ENCODE data around the gene KIF16B. TPM values are rescaled to one million over a fixed set of nuclear protein-coding genes. Genes with fewer than 3 reads are reported as not detected.

Gene KIF16B
- total and polyA plus RNA-seq, 2 of the 13 experiments (the other 11 are each of a cell fraction or from before 2014, with no cell fraction given) = 6.9 to 18.0 TPM

DNA sequence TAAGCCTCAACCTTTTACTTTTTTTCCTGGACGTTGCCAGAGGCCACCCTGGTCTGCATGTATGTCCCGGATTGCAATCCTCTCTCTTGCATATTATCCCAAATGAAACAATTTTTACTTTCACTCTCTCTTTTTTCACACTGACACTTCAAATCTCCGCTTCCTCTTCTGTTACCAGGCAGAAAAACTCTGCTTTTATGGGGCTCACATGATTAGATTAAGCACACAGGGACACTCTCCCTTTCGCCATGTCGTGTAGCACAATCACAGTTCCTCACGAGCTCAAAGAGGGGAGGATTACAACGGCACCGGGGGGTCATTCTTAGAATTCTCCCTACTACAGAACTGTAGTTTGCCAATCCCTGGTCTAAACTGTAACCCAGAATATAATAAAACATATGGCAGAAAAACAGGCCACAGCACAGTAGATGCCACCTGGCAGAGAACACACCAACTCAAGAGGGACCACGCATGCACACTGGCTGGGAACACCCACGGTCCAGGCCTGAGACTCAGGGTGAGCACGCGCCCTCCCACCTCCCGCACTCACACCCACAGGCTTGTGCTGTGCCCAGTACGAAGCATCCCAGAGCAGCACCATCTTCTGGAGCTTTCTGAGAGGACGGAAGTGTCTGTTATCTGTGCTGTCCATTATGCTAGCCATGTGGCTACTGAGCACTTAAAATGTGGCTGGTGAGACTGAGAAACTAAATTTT is 288.7 kb downstream of the KIF16B start:
- DNase-seq (ENCODE audit: low spot score) (no peak), FAIRE-seq (no peak), ATAC-seq (no peak; the same call in 2 of the 3 replicates)
- POLR2A ChIA-PET = no interaction called here
- H2AFZ ChIP-seq (ENCODE audit: low read length) = no peak overlapping the region
- H3K27ac ChIP-seq (ENCODE audit: extremely low read length, insufficient read depth, low read length) = no peak overlapping the region
- no peaks in the 10 kb centered on the region; a peak in 2 of 5 replicates for H3K36me3 ChIP-seq (replicated peaks in 1 of 2; ENCODE audit: control insufficient read depth in 1 of 2, insufficient read depth in 2 of 2, low read length in 2 of 2)
- intact Hi-C loops (cut with micrococcal nuclease; ENCODE audit: unreplicated experiment) (loop anchor here (5.0 kb wide), 1 partner anchor 123 kb away; no protein-coding TSS in a partner anchor), in situ Hi-C loops (cut with HindIII; ENCODE audit: extremely low pct_ligation_motif_present, low pct_unique_long_range_greater_than_20kb) (no loop called here)
- CTCF ChIA-PET (ENCODE audit: low intra/inter-chr PET ratio, low total read pairs) = no interaction called here
- H3K4me3 ChIP-seq (replicated peaks in 1 of 3; ENCODE audit: insufficient read depth in 1 of 3, low read depth in 2 of 3, low read length in 3 of 3) = no peak overlapping the region
- peaks cover 12% of the 10 kb centered on the region for H3K4me1 ChIP-seq (ENCODE audit: insufficient read depth, low read length)
- no peaks in the 10 kb centered on the region for H3K79me2 ChIP-seq (ENCODE audit: insufficient read depth, low read length)
- H3K9ac ChIP-seq (ENCODE audit: insufficient read depth, low read depth, low read length) = no peak overlapping the region
- H4K20me1 ChIP-seq (ENCODE audit: insufficient read depth, low read length) = no peaks in the 10 kb centered on the region
- H3K9me3 ChIP-seq (ENCODE audit: low read length) = no peaks in the 10 kb centered on the region
- H3K4me2 ChIP-seq (ENCODE audit: low read depth, low read length) = no peak overlapping the region
- 92% methylated on average over 15 of the region's 15 CpGs for WGBS (ENCODE audit: low lambda C conversion rate)
- TF ChIP-seq ZNF225 (CRISPR knock-in tag; IDR thresholded peaks at IDR 0.05) (no peak), FOXJ3 (CRISPR knock-in tag; IDR thresholded peaks at IDR 0.05; ENCODE audit: borderline replicate concordance) (no peak), BORCS8-MEF2B (CRISPR knock-in tag; IDR thresholded peaks at IDR 0.05) (no peak)
- no peaks in the 10 kb centered on the region for H3K27me3 ChIP-seq (ENCODE audit: control insufficient read depth in 1 of 2, insufficient read depth in 2 of 2, low read length in 2 of 2)
- BruUV-seq (replicated peaks) = no TSS peak

DNA sequence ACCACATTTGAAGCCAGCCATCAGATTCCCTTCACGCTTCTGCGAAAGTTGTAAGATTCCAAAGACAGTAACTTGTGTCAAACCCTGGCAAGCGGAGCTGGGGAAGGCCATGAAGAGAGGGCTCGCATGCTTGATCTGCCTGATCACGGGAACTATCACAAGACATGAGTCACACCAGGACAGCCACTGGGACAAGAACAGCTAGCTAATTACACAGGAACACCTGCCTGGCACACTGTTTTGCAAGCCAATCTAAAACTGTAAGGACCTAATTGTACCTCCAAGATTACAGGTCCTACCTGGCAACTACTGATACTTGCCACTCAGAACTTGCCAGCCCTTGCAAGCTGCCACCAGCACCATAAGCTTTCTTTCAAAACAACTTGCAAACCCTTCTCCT is 289.3 kb downstream of the KIF16B start:
- Histone ChIP-seq H3K79me2 (ENCODE audit: insufficient read depth, low read length) (no peaks in the 10 kb centered on the region), H3K27me3 (ENCODE audit: control insufficient read depth in 1 of 2, insufficient read depth in 2 of 2, low read length in 2 of 2) (no peaks in the 10 kb centered on the region), H3K4me2 (ENCODE audit: low read depth, low read length) (no peak overlapping the region), H3K9me3 (ENCODE audit: low read length) (no peaks in the 10 kb centered on the region), H4K20me1 (ENCODE audit: insufficient read depth, low read length) (no peaks in the 10 kb centered on the region), H3K4me1 (ENCODE audit: insufficient read depth, low read length) (peaks cover 17% of the 10 kb centered on the region), H3K36me3 (replicated peaks in 1 of 2; ENCODE audit: control insufficient read depth in 1 of 2, insufficient read depth in 2 of 2, low read length in 2 of 2) (no peaks in the 10 kb centered on the region; a peak in 2 of 5 replicates), H2AFZ (ENCODE audit: low read length) (no peak overlapping the region), H3K4me3 (replicated peaks in 1 of 3; ENCODE audit: insufficient read depth in 1 of 3, low read depth in 2 of 3, low read length in 3 of 3) (no peak overlapping the region), H3K27ac (ENCODE audit: extremely low read length, insufficient read depth, low read length) (no peak overlapping the region), H3K9ac (ENCODE audit: insufficient read depth, low read depth, low read length) (no peak overlapping the region)
- WGBS (ENCODE audit: low lambda C conversion rate) = 100% methylated on average over 5 of the region's 5 CpGs
- FAIRE-seq (no peak), DNase-seq (ENCODE audit: low spot score) (no peak), ATAC-seq (no peak)
- intact Hi-C loops (cut with micrococcal nuclease; ENCODE audit: unreplicated experiment) = no loop called here
- ChIA-PET POLR2A (no interaction called here), CTCF (ENCODE audit: low intra/inter-chr PET ratio, low total read pairs) (no interaction called here)
- TF ChIP-seq NR1H2 (CRISPR knock-in tag; IDR thresholded peaks at IDR 0.05; ENCODE audit: borderline replicate concordance, low read depth) (no peak), NFKBIZ (CRISPR knock-in tag; IDR thresholded peaks at IDR 0.05) (no peak), ZEB1 (IDR thresholded peaks at IDR 0.05; ENCODE audit: insufficient replicate concordance, low read depth) (no peak), GABPA (IDR thresholded peaks at IDR 0.05; ENCODE audit: low read depth, low read length) (no peak), GABPA (CRISPR knock-in tag; IDR thresholded peaks at IDR 0.05; ENCODE audit: low read depth) (no peak), SP140L (CRISPR knock-in tag; IDR thresholded peaks at IDR 0.05; ENCODE audit: borderline replicate concordance) (no peak), MTF2 (CRISPR knock-in tag; IDR thresholded peaks at IDR 0.05; ENCODE audit: borderline replicate concordance) (no peak), ZSCAN20 (CRISPR knock-in tag; IDR thresholded peaks at IDR 0.05; ENCODE audit: borderline replicate concordance) (no peak), YY1 (IDR thresholded peaks at IDR 0.05; ENCODE audit: insufficient read depth, insufficient replicate concordance, low read depth, low read length) (no peak)
- TF ChIP-seq, protein P1, sequence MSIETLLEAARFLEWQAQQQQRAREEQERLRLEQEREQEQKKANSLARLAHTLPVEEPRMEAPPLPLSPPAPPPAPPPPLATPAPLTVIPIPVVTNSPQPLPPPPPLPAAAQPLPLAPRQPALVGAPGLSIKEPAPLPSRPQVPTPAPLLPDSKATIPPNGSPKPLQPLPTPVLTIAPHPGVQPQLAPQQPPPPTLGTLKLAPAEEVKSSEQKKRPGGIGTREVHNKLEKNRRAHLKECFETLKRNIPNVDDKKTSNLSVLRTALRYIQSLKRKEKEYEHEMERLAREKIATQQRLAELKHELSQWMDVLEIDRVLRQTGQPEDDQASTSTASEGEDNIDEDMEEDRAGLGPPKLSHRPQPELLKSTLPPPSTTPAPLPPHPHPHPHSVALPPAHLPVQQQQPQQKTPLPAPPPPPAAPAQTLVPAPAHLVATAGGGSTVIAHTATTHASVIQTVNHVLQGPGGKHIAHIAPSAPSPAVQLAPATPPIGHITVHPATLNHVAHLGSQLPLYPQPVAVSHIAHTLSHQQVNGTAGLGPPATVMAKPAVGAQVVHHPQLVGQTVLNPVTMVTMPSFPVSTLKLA (IDR thresholded peaks at IDR 0.05) = no peak
- TF ChIP-seq, protein P2, sequence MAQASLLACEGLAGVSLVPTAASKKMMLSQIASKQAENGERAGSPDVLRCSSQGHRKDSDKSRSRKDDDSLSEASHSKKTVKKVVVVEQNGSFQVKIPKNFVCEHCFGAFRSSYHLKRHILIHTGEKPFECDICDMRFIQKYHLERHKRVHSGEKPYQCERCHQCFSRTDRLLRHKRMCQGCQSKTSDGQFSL (CRISPR knock-in tag; IDR thresholded peaks at IDR 0.05) = no peak
- TF ChIP-seq, protein P3, sequence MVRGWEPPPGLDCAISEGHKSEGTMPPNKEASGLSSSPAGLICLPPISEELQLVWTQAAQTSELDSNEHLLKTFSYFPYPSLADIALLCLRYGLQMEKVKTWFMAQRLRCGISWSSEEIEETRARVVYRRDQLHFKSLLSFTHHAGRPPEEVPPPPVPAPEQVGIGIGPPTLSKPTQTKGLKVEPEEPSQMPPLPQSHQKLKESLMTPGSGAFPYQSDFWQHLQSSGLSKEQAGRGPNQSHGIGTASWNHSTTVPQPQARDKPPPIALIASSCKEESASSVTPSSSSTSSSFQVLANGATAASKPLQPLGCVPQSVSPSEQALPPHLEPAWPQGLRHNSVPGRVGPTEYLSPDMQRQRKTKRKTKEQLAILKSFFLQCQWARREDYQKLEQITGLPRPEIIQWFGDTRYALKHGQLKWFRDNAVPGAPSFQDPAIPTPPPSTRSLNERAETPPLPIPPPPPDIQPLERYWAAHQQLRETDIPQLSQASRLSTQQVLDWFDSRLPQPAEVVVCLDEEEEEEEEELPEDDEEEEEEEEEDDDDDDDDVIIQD (CRISPR knock-in tag; IDR thresholded peaks at IDR 0.05; ENCODE audit: low read depth) = no peak
- no TSS peak for BruUV-seq (replicated peaks)
- in situ Hi-C loops (cut with HindIII; ENCODE audit: extremely low pct_ligation_motif_present, low pct_unique_long_range_greater_than_20kb) = no loop called here
